ENCODE measurements around the gene AKNA.

DNA sequence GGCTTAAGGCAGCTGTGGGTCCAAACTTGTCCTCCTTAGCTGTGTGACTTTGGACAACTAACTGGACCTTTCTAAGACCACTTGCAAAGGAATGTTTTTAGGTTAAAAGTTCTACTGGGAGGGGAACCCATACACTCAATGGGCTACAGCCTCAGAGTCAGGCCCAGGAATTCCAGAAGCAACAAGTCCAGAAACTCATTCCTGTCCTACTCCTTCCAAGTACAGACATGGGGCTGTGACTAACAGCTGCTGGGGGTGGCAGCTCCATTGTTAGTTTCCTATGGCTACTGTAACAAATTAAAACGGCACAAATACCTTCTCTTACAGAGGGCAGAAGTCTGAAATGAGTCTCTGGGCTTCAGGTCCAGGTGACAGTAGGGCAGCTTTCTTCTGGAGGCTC is 12.4 kb upstream of the AKNA start:
- TF ChIP-seq, protein P1, sequence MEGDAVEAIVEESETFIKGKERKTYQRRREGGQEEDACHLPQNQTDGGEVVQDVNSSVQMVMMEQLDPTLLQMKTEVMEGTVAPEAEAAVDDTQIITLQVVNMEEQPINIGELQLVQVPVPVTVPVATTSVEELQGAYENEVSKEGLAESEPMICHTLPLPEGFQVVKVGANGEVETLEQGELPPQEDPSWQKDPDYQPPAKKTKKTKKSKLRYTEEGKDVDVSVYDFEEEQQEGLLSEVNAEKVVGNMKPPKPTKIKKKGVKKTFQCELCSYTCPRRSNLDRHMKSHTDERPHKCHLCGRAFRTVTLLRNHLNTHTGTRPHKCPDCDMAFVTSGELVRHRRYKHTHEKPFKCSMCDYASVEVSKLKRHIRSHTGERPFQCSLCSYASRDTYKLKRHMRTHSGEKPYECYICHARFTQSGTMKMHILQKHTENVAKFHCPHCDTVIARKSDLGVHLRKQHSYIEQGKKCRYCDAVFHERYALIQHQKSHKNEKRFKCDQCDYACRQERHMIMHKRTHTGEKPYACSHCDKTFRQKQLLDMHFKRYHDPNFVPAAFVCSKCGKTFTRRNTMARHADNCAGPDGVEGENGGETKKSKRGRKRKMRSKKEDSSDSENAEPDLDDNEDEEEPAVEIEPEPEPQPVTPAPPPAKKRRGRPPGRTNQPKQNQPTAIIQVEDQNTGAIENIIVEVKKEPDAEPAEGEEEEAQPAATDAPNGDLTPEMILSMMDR (IDR thresholded peaks at IDR 0.05; ENCODE audit: poor library complexity), result no peak
- TF ChIP-seq EZH2 (IDR thresholded peaks at IDR 0.05; ENCODE audit: borderline replicate concordance), result no peak

All from hepatocyte (in vitro differentiated cells).